Neural progenitor cell (in vitro differentiated cells): ENCODE results near the gene BBS4. TPM values are rescaled to one million over a fixed set of nuclear protein-coding genes. Genes with fewer than 3 reads are reported as not detected.

Experiments
- DNase-seq: peaks from one replicate; pipeline ENCODE4 v3.0.0-alpha.2; 2016; ENCODE audit warnings: low spot score
- H2AFZ ChIP-seq: fragments of 200-600 bp; sonication (generic); replicated peaks from 2 replicates; pipeline ENCODE4 v1.6.1; 2016; ENCODE audit warnings: antibody characterized with exemption
- H3F3A ChIP-seq: fragments of 200-600 bp; sonication (generic); 2 replicates; pipeline ENCODE4 v1.6.1; 2016; ENCODE audit warnings: antibody characterized with exemption, low read depth
- H3K27ac ChIP-seq: fragments of 200-600 bp; sonication (generic); 2 replicates; pipeline ENCODE4 v1.5.1; 2016; ENCODE audit warnings: mild to moderate bottlenecking
- H3K27me3 ChIP-seq: fragments of 200-600 bp; sonication (generic); 2 replicates; pipeline ENCODE4 v1.6.1; 2016; ENCODE audit warnings: mild to moderate bottlenecking, moderate library complexity
- H3K36me3 ChIP-seq: fragments of 200-600 bp; sonication (generic); 2 replicates; pipeline ENCODE4 v1.5.1; 2016
- H3K4me1 ChIP-seq: fragments of 200-600 bp; sonication (generic); 2 replicates; pipeline ENCODE4 v1.6.1; 2016; ENCODE audit warnings: mixed run types
- H3K4me2 ChIP-seq: fragments of 200-600 bp; sonication (generic); 2 replicates; pipeline ENCODE4 v1.6.1; 2016
- H3K4me3 ChIP-seq: fragments of 200-600 bp; sonication (generic); 2 replicates; pipeline ENCODE4 v1.5.1; 2016
- H3K79me2 ChIP-seq: fragments of 200-600 bp; sonication (generic); 2 replicates; pipeline ENCODE4 v1.6.1; 2016; ENCODE audit warnings: low read depth
- H3K9ac ChIP-seq: fragments of 200-600 bp; sonication (generic); 2 replicates; pipeline ENCODE4 v1.6.1; 2016
- H3K9me3 ChIP-seq: fragments of 200-600 bp; sonication (generic); 2 replicates; pipeline ENCODE4 v1.5.1; 2016; ENCODE audit warnings: low read depth
- H4K20me1 ChIP-seq: fragments of 200-600 bp; sonication (generic); 2 replicates; pipeline ENCODE4 v1.6.1; 2016; ENCODE audit warnings: low read depth
- H3K27ac Mint-ChIP-seq: 3 replicates; pipeline ENCODE4 v1.8.0; 2021; ENCODE audit warnings: mixed read lengths
- H3K27me3 Mint-ChIP-seq: 2 replicates; pipeline ENCODE4 v1.8.0; 2022; ENCODE audit warnings: low read depth, mild to moderate bottlenecking, inconsistent platforms, moderate library complexity, mixed read lengths; ENCODE audit not compliant: insufficient read depth
- H3K36me3 Mint-ChIP-seq: 3 replicates; pipeline ENCODE4 v1.8.0; 2021; ENCODE audit warnings: mixed read lengths
- H3K4me1 Mint-ChIP-seq: 3 replicates; pipeline ENCODE4 v1.8.0; 2021; ENCODE audit warnings: mixed read lengths
- H3K4me3 Mint-ChIP-seq: 3 replicates; pipeline ENCODE4 v1.8.0; 2021; ENCODE audit warnings: mild to moderate bottlenecking, moderate library complexity, mixed read lengths
- H3K9me3 Mint-ChIP-seq: 3 replicates; pipeline ENCODE4 v1.8.0; 2020; ENCODE audit warnings: mixed read lengths
- CTCF ChIP-seq: fragments of 200-600 bp; sonication (generic); IDR thresholded peaks from 2 replicates; pipeline ENCODE4 v1.5.1; 2017; ENCODE audit warnings: antibody characterized with exemption, mild to moderate bottlenecking
- EZH2 ChIP-seq: fragments of 200-600 bp; sonication (generic); IDR thresholded peaks from 2 replicates; pipeline ENCODE4 v1.6.1; 2017; ENCODE audit warnings: antibody characterized with exemption, mild to moderate bottlenecking, moderate library complexity
- EZH2phosphoT487 ChIP-seq: fragments of 200-600 bp; sonication (generic); IDR thresholded peaks from 2 replicates; pipeline ENCODE4 v1.6.1; 2017; ENCODE audit warnings: antibody characterized with exemption
- total RNA-seq: library from RNA; depleted of rRNA; stranded (reverse); fragments of >200 nt; gene quantifications from 2 replicates; pipeline ENCODE4 v1.2.3, GENCODE V29; 2015; ENCODE audit warnings: low replicate concordance

BBS4 gene
- total RNA-seq, 1 donor from 2014 or later, result 57.5 TPM

GRCh38 chr15:72688697-72689096 lies 2.7 kb downstream of the BBS4 start:
- TF ChIP-seq EZH2, result no peak
- no peak for TF ChIP-seq EZH2phosphoT487
- no peak for TF ChIP-seq CTCF
- DNase-seq, result no peak
- Mint-ChIP-seq H3K27ac (no peak overlapping the region), H3K4me3 (no peak overlapping the region), H3K4me1 (peaks cover 9% of the 10 kb centered on the region), H3K36me3 (no peaks in the 10 kb centered on the region), H3K27me3 (no peaks in the 10 kb centered on the region), H3K9me3 (no peaks in the 10 kb centered on the region)
- Histone ChIP-seq H3K79me2 (peaks cover 31% of the 10 kb centered on the region), H3K9ac (no peak overlapping the region), H3F3A (peaks cover 23% of the 10 kb centered on the region), H3K27me3 (no peaks in the 10 kb centered on the region), H3K4me2 (no peak overlapping the region), H4K20me1 (no peaks in the 10 kb centered on the region), H3K4me1 (peaks cover 6% of the 10 kb centered on the region), H3K27ac (no peak overlapping the region), H3K36me3 (no peaks in the 10 kb centered on the region), H3K4me3 (no peak overlapping the region), H2AFZ (no peak overlapping the region), H3K9me3 (no peaks in the 10 kb centered on the region)

- H3K36me3 ChIP-seq, result no peaks in the 10 kb centered on the region
- peaks cover 34% of the 10 kb centered on the region for H3K79me2 ChIP-seq
- H3F3A ChIP-seq, result peaks cover 12% of the 10 kb centered on the region
- no peaks in the 10 kb centered on the region for H3K27me3 ChIP-seq
- H3K9ac ChIP-seq, result no peak overlapping the region
- no peaks in the 10 kb centered on the region for H3K9me3 ChIP-seq
- H3K27ac ChIP-seq, result no peak overlapping the region
- no peak for DNase-seq
- no peak overlapping the region for H3K4me3 ChIP-seq
- Mint-ChIP-seq H3K4me3 (no peak overlapping the region), H3K27me3 (no peaks in the 10 kb centered on the region), H3K27ac (no peak overlapping the region), H3K9me3 (no peaks in the 10 kb centered on the region), H3K4me1 (no peaks in the 10 kb centered on the region), H3K36me3 (peaks cover 5% of the 10 kb centered on the region)
- H3K4me1 ChIP-seq, result no peaks in the 10 kb centered on the region
- H3K4me2 ChIP-seq, result no peak overlapping the region
- TF ChIP-seq EZH2phosphoT487 (no peak), CTCF (no peak), EZH2 (no peak)
- H2AFZ ChIP-seq, result no peak overlapping the region
- H4K20me1 ChIP-seq, result no peaks in the 10 kb centered on the region
These were observed 4.9 kb downstream of the BBS4 start for GRCh38 chr15:72690938-72691337.

GRCh38 chr15:72698938-72699337 lies 12.9 kb downstream of the BBS4 start:
- Histone ChIP-seq H3K4me1 (no peaks in the 10 kb centered on the region), H3K9ac (no peak overlapping the region), H3K9me3 (no peaks in the 10 kb centered on the region), H3K27me3 (no peaks in the 10 kb centered on the region), H2AFZ (no peak overlapping the region), H3K79me2 (peaks cover 26% of the 10 kb centered on the region), H4K20me1 (no peaks in the 10 kb centered on the region), H3K4me3 (no peak overlapping the region), H3K36me3 (no peaks in the 10 kb centered on the region), H3F3A (no peaks in the 10 kb centered on the region), H3K4me2 (no peak overlapping the region), H3K27ac (no peak overlapping the region)
- DNase-seq, result no peak
- no peaks in the 10 kb centered on the region for H3K4me1 Mint-ChIP-seq
- TF ChIP-seq EZH2 (no peak), CTCF (no peak), EZH2phosphoT487 (no peak)
- H3K27ac Mint-ChIP-seq, result no peak overlapping the region
- H3K4me3 Mint-ChIP-seq, result no peak overlapping the region
- H3K36me3 Mint-ChIP-seq, result peaks cover 8% of the 10 kb centered on the region
- no peaks in the 10 kb centered on the region for H3K27me3 Mint-ChIP-seq
- no peaks in the 10 kb centered on the region for H3K9me3 Mint-ChIP-seq

- Histone ChIP-seq H3K4me2 (no peak overlapping the region), H3K27me3 (no peaks in the 10 kb centered on the region), H3K27ac (no peak overlapping the region), H3K4me1 (no peaks in the 10 kb centered on the region), H3K9me3 (no peaks in the 10 kb centered on the region), H3K9ac (no peak overlapping the region), H2AFZ (no peak overlapping the region), H4K20me1 (no peaks in the 10 kb centered on the region), H3F3A (no peaks in the 10 kb centered on the region), H3K36me3 (no peaks in the 10 kb centered on the region), H3K79me2 (peaks cover 26% of the 10 kb centered on the region), H3K4me3 (no peak overlapping the region)
- TF ChIP-seq EZH2, result no peak
- Mint-ChIP-seq H3K36me3 (peaks cover 5% of the 10 kb centered on the region), H3K4me3 (no peak overlapping the region), H3K27ac (no peak overlapping the region), H3K27me3 (no peaks in the 10 kb centered on the region), H3K9me3 (no peaks in the 10 kb centered on the region), H3K4me1 (no peaks in the 10 kb centered on the region)
- no peak for DNase-seq
These were observed 14.1 kb downstream of the BBS4 start for GRCh38 chr15:72700076-72700475.
